Keratinocyte (primary cell): ENCODE data around the gene TLR6. TPM values are rescaled to one million over a fixed set of nuclear protein-coding genes. Genes with fewer than 3 reads are reported as not detected.

ENCODE experiments used
- DNase-seq: peaks from one replicate; pipeline ENCODE4 v3.0.0-alpha.2; 2011; ENCODE audit warnings: low read depth, missing footprints, low spot score
- FAIRE-seq: peaks from 2 replicates; lab custom pipeline; 2011; peaks lifted over from hg19 to GRCh38; lab: Jason Lieb, UNC
- H2AFZ ChIP-seq: 2 replicates; pipeline ENCODE4 v1.6.0; 2012; ENCODE audit warnings: low read length, control low read depth, inconsistent platforms; ENCODE audit not compliant: control insufficient read depth
- H3K27ac ChIP-seq: 2 replicates; pipeline ENCODE4 v1.5.1; 2011; ENCODE audit warnings: low read length; ENCODE audit not compliant: control insufficient read depth, insufficient read depth
- H3K27me3 ChIP-seq: 3 replicates; pipeline ENCODE4 v1.6.0; 2011; ENCODE audit warnings: low read length; ENCODE audit not compliant: control insufficient read depth, insufficient read depth; ENCODE audit errors: extremely low read depth
- H3K36me3 ChIP-seq, 2 experiments: 2 replicates in 1 of 2; 3 replicates in 1 of 2; pipeline ENCODE4 v1.5.1; 2011; ENCODE audit warnings: low read length in 2 of 2, mild to moderate bottlenecking in 1 of 2; ENCODE audit not compliant: control insufficient read depth in 2 of 2, insufficient read depth in 2 of 2; ENCODE audit errors: extremely low read depth in 1 of 2
- H3K4me1 ChIP-seq: 3 replicates; pipeline ENCODE4 v1.5.1; 2011; ENCODE audit warnings: low read length; ENCODE audit not compliant: control insufficient read depth, insufficient read depth; ENCODE audit errors: extremely low read depth
- H3K4me2 ChIP-seq: 3 replicates; pipeline ENCODE4 v1.6.0; 2011; ENCODE audit warnings: low read depth, low read length; ENCODE audit not compliant: control insufficient read depth, insufficient read depth; ENCODE audit errors: extremely low read depth
- H3K4me3 ChIP-seq, 3 experiments: fragments of 200-600 bp in 1 of 3; sonication (generic) in 1 of 3; 2 replicates in 2 of 3; 3 replicates in 1 of 3; pipeline ENCODE4 v1.5.1; 2011 to 2016; ENCODE audit warnings: low read length in 3 of 3, mild to moderate bottlenecking in 3 of 3, control low read depth in 2 of 3, inconsistent platforms in 1 of 3, low read depth in 1 of 3, mixed read lengths in 1 of 3, mixed run types in 1 of 3, moderate library complexity in 1 of 3; ENCODE audit not compliant: control insufficient read depth in 2 of 3, insufficient read depth in 2 of 3; ENCODE audit errors: extremely low read depth in 1 of 3
- H3K79me2 ChIP-seq: 2 replicates; pipeline ENCODE4 v1.6.0; 2012; ENCODE audit warnings: low read length; ENCODE audit not compliant: control insufficient read depth, insufficient read depth
- H3K9ac ChIP-seq: 3 replicates; pipeline ENCODE4 v1.6.0; 2011; ENCODE audit warnings: low read length; ENCODE audit not compliant: control insufficient read depth, insufficient read depth; ENCODE audit errors: extremely low read depth
- H3K9me1 ChIP-seq: 3 replicates; pipeline ENCODE4 v1.6.0; 2011; ENCODE audit warnings: low read length; ENCODE audit not compliant: control insufficient read depth, insufficient read depth; ENCODE audit errors: extremely low read depth
- H3K9me3 ChIP-seq: 2 replicates; pipeline ENCODE4 v1.5.1; 2012; ENCODE audit warnings: low read depth, low read length; ENCODE audit not compliant: control insufficient read depth
- H4K20me1 ChIP-seq: 3 replicates; pipeline ENCODE4 v1.6.0; 2011; ENCODE audit warnings: low read length; ENCODE audit not compliant: control insufficient read depth, insufficient read depth; ENCODE audit errors: extremely low read depth
- CTCF ChIP-seq, 3 experiments: IDR thresholded peaks in 1 of 3; conservative IDR thresholded peaks in 1 of 3; optimal IDR thresholded peaks in 1 of 3; 2 replicates in 2 of 3; 3 replicates in 1 of 3; pipeline versions ENCODE3 to v1.5.1; 2011; ENCODE audit warnings: low read length in 3 of 3, mild to moderate bottlenecking in 3 of 3, moderate library complexity in 2 of 3, control low read depth in 1 of 3, inconsistent platforms in 1 of 3; ENCODE audit not compliant: insufficient read depth in 2 of 3; ENCODE audit errors: extremely low read depth in 1 of 3
- EZH2 ChIP-seq: IDR thresholded peaks from one replicate; pipeline ENCODE4 v1.6.1; 2012; ENCODE audit warnings: inconsistent platforms, mild to moderate bottlenecking, low read length, moderate library complexity
- dilution Hi-C: fragments of 300-500 bp; cut with MboI; formaldehyde crosslinking; loops from one replicate; pipeline ENCODE4 v1.7.0; 2020; ENCODE audit warnings: low sequenced_read_pairs; ENCODE audit not compliant: extremely low pct_ligation_motif_present
- polyA plus RNA-seq, 5 experiments: library from polyadenylated mRNA; depleted of rRNA in 3 of 5; stranded (reverse) in 3 of 5; stranded (forward) in 1 of 5; unstranded in 1 of 5; fragments of >200 nt; gene quantifications; 1 replicate in 1 of 5; 2 replicates in 3 of 5; 3 replicates in 1 of 5; pipeline versions ENCODE4 v1.2.1 to v1.2.3, GENCODE V29; 2011 to 2012; ENCODE audit warnings: missing spikeins in 2 of 5, low read depth in 1 of 5, low replicate concordance in 1 of 5

TLR6 gene
- polyA plus RNA-seq, 1 donor (not counting 4 experiments of a cell fraction or from before 2014, with no cell fraction given), result 1.3 TPM

GRCh38 chr4:38831653-38832052 lies 25.0 kb downstream of the TLR6 start:
- H3K27ac ChIP-seq, result no peak overlapping the region
- H3K9me1 ChIP-seq, result no peaks in the 10 kb centered on the region
- H2AFZ ChIP-seq, result no peak overlapping the region
- FAIRE-seq (no peak), DNase-seq (no peak)
- H3K27me3 ChIP-seq, result no peaks in the 10 kb centered on the region
- no peak for TF ChIP-seq EZH2
- TF ChIP-seq CTCF (optimal IDR thresholded peaks at IDR 0.05 in 1 of 3, IDR thresholded peaks at IDR 0.05 in 1 of 3, conservative IDR thresholded peaks at IDR 0.05 in 1 of 3; ENCODE audit: extremely low read depth in 1 of 3, insufficient read depth in 2 of 3, low read length in 3 of 3), result no peak
- H3K4me2 ChIP-seq, result no peak overlapping the region
- dilution Hi-C loops, result no loop called here
- no peak overlapping the region for H3K9ac ChIP-seq
- no peaks in the 10 kb centered on the region for H3K9me3 ChIP-seq
- no peaks in the 10 kb centered on the region for H3K4me1 ChIP-seq
- H3K4me3 ChIP-seq, result no peak overlapping the region
- H3K36me3 ChIP-seq, result no peaks in the 10 kb centered on the region
- H3K79me2 ChIP-seq, result no peaks in the 10 kb centered on the region
- no peaks in the 10 kb centered on the region for H4K20me1 ChIP-seq

- H3K4me2 ChIP-seq, result no peak overlapping the region
- H3K4me3 ChIP-seq, result no peak overlapping the region
- no peak overlapping the region for H2AFZ ChIP-seq
- no peaks in the 10 kb centered on the region for H3K9me3 ChIP-seq
- no peak overlapping the region for H3K9ac ChIP-seq
- no peaks in the 10 kb centered on the region for H3K79me2 ChIP-seq
- H3K27ac ChIP-seq, result no peak overlapping the region
- FAIRE-seq, result no peak
- H4K20me1 ChIP-seq, result no peaks in the 10 kb centered on the region
- H3K36me3 ChIP-seq, result no peaks in the 10 kb centered on the region
- DNase-seq, result no peak
- no peak for TF ChIP-seq EZH2
- TF ChIP-seq CTCF (optimal IDR thresholded peaks at IDR 0.05 in 1 of 3, IDR thresholded peaks at IDR 0.05 in 1 of 3, conservative IDR thresholded peaks at IDR 0.05 in 1 of 3; ENCODE audit: extremely low read depth in 1 of 3, insufficient read depth in 2 of 3, low read length in 3 of 3), result no peak
- H3K27me3 ChIP-seq, result no peaks in the 10 kb centered on the region
- no peaks in the 10 kb centered on the region for H3K4me1 ChIP-seq
- dilution Hi-C loops, result no loop called here
- no peaks in the 10 kb centered on the region for H3K9me1 ChIP-seq
Measured at GRCh38 chr4:38829237-38829636, 27.4 kb downstream of the TLR6 start.
